Gastroesophageal sphincter (tissue), 4 donors: Measurements from ENCODE around the gene SLC5A8. TPM values are rescaled to one million over a fixed set of nuclear protein-coding genes. Genes with fewer than 3 reads are reported as not detected.

Source experiments
- ATAC-seq: fragments of 150-250 bp; one replicate; pipeline ENCODE4 v1.9.1; 2016; ENCODE audit warnings: mild to moderate bottlenecking, moderate library complexity
- H3K27ac ChIP-seq, 4 donors: fragments of 200-600 bp; sonication (generic) in 3 of 4; 1 replicate in 3 of 4; 2 replicates in 1 of 4; pipeline ENCODE4 v1.5.1; 2016 to 2019
- H3K27me3 ChIP-seq: fragments of 200-600 bp; sonication (generic); one replicate; pipeline ENCODE4 v1.5.1; 2019
- H3K36me3 ChIP-seq, 2 donors: fragments of 200-600 bp; sonication (generic); one replicate each; pipeline ENCODE4 v1.5.1; 2019; ENCODE audit warnings: control low read depth in 1 of 2
- H3K4me1 ChIP-seq, 3 donors: fragments of 200-600 bp; sonication (generic); 1 replicate in 2 of 3; 2 replicates in 1 of 3; pipeline ENCODE4 v1.5.1; 2016 to 2019; ENCODE audit warnings: control low read depth in 2 of 3
- H3K4me3 ChIP-seq, 2 donors: fragments of 200-600 bp; sonication (generic); one replicate each; pipeline ENCODE4 v1.5.1; 2019; ENCODE audit warnings: mild to moderate bottlenecking in 1 of 2, moderate library complexity in 1 of 2
- H3K9me3 ChIP-seq, 3 donors: fragments of 200-600 bp; sonication (generic); one replicate each; pipeline ENCODE4 v1.5.1; 2017 to 2019; ENCODE audit warnings: control low read depth in 2 of 3
- CTCF ChIP-seq, 4 experiments: fragments of 200-600 bp in 2 of 4; fragments of 450-650 bp in 2 of 4; sonication (generic) in 1 of 4; IDR thresholded peaks; one replicate each; pipeline ENCODE4 v1.5.1; 2017 to 2019; ENCODE audit warnings: antibody characterized with exemption in 4 of 4, mild to moderate bottlenecking in 2 of 4, moderate library complexity in 2 of 4
- EP300 ChIP-seq: sonication (generic); formaldehyde crosslinking; IDR thresholded peaks from one replicate; pipeline ENCODE4 v1.6.1; 2017; ENCODE audit warnings: antibody characterized with exemption, mild to moderate bottlenecking
- POLR2A ChIP-seq, 2 donors: fragments of 450-650 bp; IDR thresholded peaks; one replicate each; pipeline ENCODE4 v1.6.1; 2017; ENCODE audit warnings: antibody characterized with exemption in 2 of 2, mild to moderate bottlenecking in 2 of 2, moderate library complexity in 1 of 2
- POLR2AphosphoS5 ChIP-seq: sonication (generic); formaldehyde crosslinking; IDR thresholded peaks from one replicate; pipeline ENCODE4 v1.6.1; 2017; ENCODE audit warnings: antibody characterized with exemption
- WGBS, 2 donors: methylation state at CpG; one replicate each; pipeline ENCODE4 v1.1.5; 2018; ENCODE audit warnings: low coverage in 1 of 2; 5-methylcytosine and 5-hydroxymethylcytosine counted together
- total RNA-seq, 4 donors: library from RNA; depleted of rRNA; stranded (reverse); fragments of >200 nt; gene quantifications; one replicate each; pipeline ENCODE4 v1.1.0, GENCODE V29; 2016

The SLC5A8 gene
- total RNA-seq, 4 donors from 2014 or later: not detected

- WGBS, 2 donors: 51 to 62% methylated on average over 4 of the region's 4 CpGs
- H3K27me3 ChIP-seq: peaks cover 32% of the 10 kb centered on the region
- no peaks in the 10 kb centered on the region for H3K36me3 ChIP-seq
- H3K4me1 ChIP-seq: peaks cover 0 to 6% (median 0%) of the 10 kb centered on the region in 3 donors
- TF ChIP-seq POLR2AphosphoS5 (no peak), CTCF (IDR thresholded peaks at IDR 0.05) (no peak), POLR2A (IDR thresholded peaks at IDR 0.05) (no peak), EP300 (no peak)
- H3K27ac ChIP-seq: no peak overlapping the region
- no peak for ATAC-seq
- H3K4me3 ChIP-seq: no peak overlapping the region
- H3K9me3 ChIP-seq: no peaks in the 10 kb centered on the region
Measured at GRCh38 chr12:101204602-101205304, 5.3 kb downstream of the SLC5A8 start.

GRCh38 chr12:101200824-101201223 lies 9.2 kb downstream of the SLC5A8 start:
- no peak for ATAC-seq
- no peak for TF ChIP-seq EP300
- TF ChIP-seq CTCF (IDR thresholded peaks at IDR 0.05): no peak
- no peak for TF ChIP-seq POLR2A (IDR thresholded peaks at IDR 0.05)
- no peak for TF ChIP-seq POLR2AphosphoS5
- 71 to 100% methylated on average over 1 of the region's 1 CpG for WGBS, 2 donors
- H3K36me3 ChIP-seq: no peaks in the 10 kb centered on the region
- no peaks in the 10 kb centered on the region for H3K9me3 ChIP-seq
- H3K27me3 ChIP-seq: no peaks in the 10 kb centered on the region
- no peaks in the 10 kb centered on the region for H3K4me1 ChIP-seq
- no peak overlapping the region for H3K4me3 ChIP-seq
- no peak overlapping the region for H3K27ac ChIP-seq

GRCh38 chr12:101200145-101200544 lies 9.9 kb downstream of the SLC5A8 start:
- Histone ChIP-seq H3K4me3 (no peak overlapping the region), H3K4me1 (no peaks in the 10 kb centered on the region), H3K36me3 (no peaks in the 10 kb centered on the region), H3K27ac (no peak overlapping the region), H3K27me3 (no peaks in the 10 kb centered on the region), H3K9me3 (no peaks in the 10 kb centered on the region)
- no peak for ATAC-seq
- no peak for TF ChIP-seq EP300
- no peak for TF ChIP-seq POLR2A (IDR thresholded peaks at IDR 0.05)
- no peak for TF ChIP-seq POLR2AphosphoS5
- TF ChIP-seq CTCF (IDR thresholded peaks at IDR 0.05): no peak
- 88 to 100% methylated on average over 2 of the region's 2 CpGs for WGBS, 2 donors

- H3K27me3 ChIP-seq: no peaks in the 10 kb centered on the region
- H3K4me3 ChIP-seq: no peak overlapping the region
- ATAC-seq: no peak
- TF ChIP-seq CTCF (IDR thresholded peaks at IDR 0.05) (no peak), POLR2AphosphoS5 (no peak), EP300 (no peak), POLR2A (IDR thresholded peaks at IDR 0.05) (no peak)
- H3K27ac ChIP-seq: no peak overlapping the region
- H3K9me3 ChIP-seq: no peaks in the 10 kb centered on the region
- 52 to 56% methylated on average over 2 of the region's 2 CpGs for WGBS, 2 donors
- no peaks in the 10 kb centered on the region for H3K4me1 ChIP-seq
- H3K36me3 ChIP-seq: no peaks in the 10 kb centered on the region
Measured at GRCh38 chr12:101186291-101186690, 23.7 kb downstream of the SLC5A8 start.

GRCh38 chr12:101181776-101182175 lies 28.3 kb downstream of the SLC5A8 start:
- no peaks in the 10 kb centered on the region for H3K27me3 ChIP-seq
- no peak for TF ChIP-seq EP300
- TF ChIP-seq POLR2AphosphoS5: no peak
- TF ChIP-seq POLR2A (IDR thresholded peaks at IDR 0.05): no peak
- TF ChIP-seq CTCF (IDR thresholded peaks at IDR 0.05): no peak
- no peak for ATAC-seq
- WGBS, 2 donors: 38 to 52% methylated on average over 2 of the region's 2 CpGs
- H3K36me3 ChIP-seq: no peaks in the 10 kb centered on the region
- no peaks in the 10 kb centered on the region for H3K9me3 ChIP-seq
- no peak overlapping the region for H3K27ac ChIP-seq
- H3K4me3 ChIP-seq: no peak overlapping the region
- no peaks in the 10 kb centered on the region for H3K4me1 ChIP-seq
